T-cell (primary cell): ENCODE results near the gene PARG. TPM values are rescaled to one million over a fixed set of nuclear protein-coding genes. Genes with fewer than 3 reads are reported as not detected.
"Not testable (repeated sequence)": the region's sequence is repeated elsewhere in the genome, so short reads cannot be mapped to it uniquely, and the experiment has no call there.

Source experiments
- ATAC-seq, 4 experiments: fragments of 200-7000 bp in 3 of 4; fragments of 150-1000 bp in 1 of 4; cut with Tn5 transposase; replicated peaks in 1 of 4; 1 replicate in 3 of 4; 2 replicates in 1 of 4; pipeline ENCODE4 v1.10.0; 2021; ENCODE audit warnings: moderate library complexity in 3 of 4, mild to moderate bottlenecking in 2 of 4, moderate number of reproducible peaks in 1 of 4
- CTCF ChIA-PET, 2 donors: fragments of 300-600 bp; sonication (Branson Sonifier 250); formaldehyde crosslinking; loops; one replicate each; lab custom pipeline; 2022; ENCODE audit warnings: antibody characterized with exemption in 2 of 2; lab: Charles Lee
- POLR2A ChIA-PET, 2 donors: fragments of 300-600 bp; sonication (Branson Sonifier 250); formaldehyde crosslinking; loops; one replicate each; lab custom pipeline; 2022; ENCODE audit warnings: antibody characterized with exemption in 2 of 2; lab: Charles Lee
- DNase-seq, 35 experiments: peaks; one replicate each; pipeline versions ENCODE4 v3.0.0 to v3.0.0-alpha.2; 2013 to 2023
- H3K27ac ChIP-seq: one replicate; pipeline ENCODE4 v1.5.1; 2013; ENCODE audit warnings: low read length
- H3K27me3 ChIP-seq, 2 experiments: replicated peaks in 1 of 2; 1 replicate in 1 of 2; 2 replicates in 1 of 2; pipeline versions ENCODE4 v1.6.1 to v1.7.0; 2013; ENCODE audit warnings: low read length in 1 of 2, mixed read lengths in 1 of 2; ENCODE audit not compliant: control insufficient read depth in 2 of 2, insufficient read depth in 2 of 2; ENCODE audit errors: extremely low read depth in 1 of 2
- H3K36me3 ChIP-seq, 2 donors: 1 replicate in 1 of 2; 2 replicates in 1 of 2; pipeline versions ENCODE4 v1.6.1 to v1.7.0; 2013; ENCODE audit warnings: low read length in 1 of 2; ENCODE audit not compliant: control insufficient read depth in 2 of 2, insufficient read depth in 1 of 2; ENCODE audit errors: extremely low read depth in 1 of 2
- H3K4me1 ChIP-seq, 2 experiments: 1 replicate in 1 of 2; 2 replicates in 1 of 2; pipeline versions ENCODE4 v1.6.1 to v1.7.0; 2013; ENCODE audit warnings: low read length in 2 of 2, mixed read lengths in 1 of 2; ENCODE audit not compliant: insufficient read depth in 2 of 2, control insufficient read depth in 1 of 2; ENCODE audit errors: extremely low read depth in 1 of 2
- H3K4me3 ChIP-seq, 2 donors: 1 replicate in 1 of 2; 2 replicates in 1 of 2; pipeline versions ENCODE4 v1.5.1 to v1.7.0; 2013; ENCODE audit warnings: mild to moderate bottlenecking in 2 of 2, low read length in 1 of 2, moderate library complexity in 1 of 2; ENCODE audit not compliant: control insufficient read depth in 1 of 2; ENCODE audit errors: extremely low read depth in 1 of 2
- H3K9me3 ChIP-seq: 2 replicates; pipeline ENCODE4 v1.7.0; 2013
- H3K27ac Mint-ChIP-seq, 2 donors: one replicate each; pipeline ENCODE4 v1.8.0; 2020 to 2021; ENCODE audit warnings: mild to moderate bottlenecking in 2 of 2, mixed read lengths in 2 of 2
- H3K27me3 Mint-ChIP-seq, 2 donors: one replicate each; pipeline ENCODE4 v1.8.0; 2021 to 2022; ENCODE audit warnings: mixed read lengths in 2 of 2
- H3K36me3 Mint-ChIP-seq: one replicate; pipeline ENCODE4 v1.8.0; 2021; ENCODE audit warnings: mixed read lengths
- H3K4me1 Mint-ChIP-seq, 3 donors: one replicate each; pipeline ENCODE4 v1.8.0; 2020 to 2022; ENCODE audit warnings: mixed read lengths in 3 of 3, mild to moderate bottlenecking in 1 of 3
- H3K4me3 Mint-ChIP-seq, 3 donors: one replicate each; pipeline ENCODE4 v1.8.0; 2020 to 2022; ENCODE audit warnings: mild to moderate bottlenecking in 3 of 3, mixed read lengths in 3 of 3, moderate library complexity in 3 of 3
- H3K9me3 Mint-ChIP-seq, 3 donors: one replicate each; pipeline ENCODE4 v1.8.0; 2020 to 2022; ENCODE audit warnings: mixed read lengths in 3 of 3
- WGBS: methylation state at CpG from one replicate; pipeline ENCODE4 v1.1.5; 2013; ENCODE audit warnings: missing lambda C conversion rate; ENCODE audit not compliant: insufficient coverage; 5-methylcytosine and 5-hydroxymethylcytosine counted together
- total RNA-seq, 35 experiments: library from RNA in 6 of 35; stranded (reverse) in 6 of 35; fragments of 120-200 nt in 1 of 35; gene quantifications; one replicate each; pipeline versions ENCODE4 v1.2.1 to v1.2.4 and lab custom pipeline; 2013 to 2026

The PARG gene
- total RNA-seq, 5 donors from 2014 or later (not counting 1 experiment from before 2014, with no cell fraction given), result 30.2 to 34.8 (median 32.8) TPM

DNA sequence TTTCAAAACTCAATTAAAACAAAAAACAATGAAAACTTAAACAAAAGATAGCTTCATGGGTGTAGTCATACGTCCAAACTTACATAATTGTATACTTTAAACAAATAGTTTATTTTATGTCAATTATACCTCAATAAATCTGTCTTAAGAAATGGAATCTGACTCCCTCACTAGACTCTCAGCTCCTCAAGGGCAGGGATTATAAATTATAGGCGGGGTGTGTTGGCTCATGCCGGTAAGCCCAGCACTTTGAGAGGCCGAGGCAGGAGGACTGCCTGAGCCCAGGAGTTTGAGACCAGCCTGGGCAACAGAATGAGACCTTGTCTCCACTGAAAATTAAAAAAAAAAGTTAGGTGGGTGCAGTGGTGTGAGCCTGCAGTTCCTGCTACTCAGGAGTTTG lies 92.3 kb downstream of the PARG start:
- H3K9me3 Mint-ChIP-seq, H3K27me3 Mint-ChIP-seq, DNase-seq, POLR2A ChIA-PET, H3K27me3 ChIP-seq, H3K4me3 Mint-ChIP-seq, H3K36me3 ChIP-seq, ATAC-seq, H3K4me1 Mint-ChIP-seq, CTCF ChIA-PET, H3K4me3 ChIP-seq, H3K27ac ChIP-seq, H3K4me1 ChIP-seq, H3K27ac Mint-ChIP-seq, H3K9me3 ChIP-seq: not testable (repeated sequence)
- H3K36me3 Mint-ChIP-seq, result peaks cover 14% of the 10 kb centered on the region
- no CpG with 5 or more reads among the region's 4 CpGs for WGBS

DNA sequence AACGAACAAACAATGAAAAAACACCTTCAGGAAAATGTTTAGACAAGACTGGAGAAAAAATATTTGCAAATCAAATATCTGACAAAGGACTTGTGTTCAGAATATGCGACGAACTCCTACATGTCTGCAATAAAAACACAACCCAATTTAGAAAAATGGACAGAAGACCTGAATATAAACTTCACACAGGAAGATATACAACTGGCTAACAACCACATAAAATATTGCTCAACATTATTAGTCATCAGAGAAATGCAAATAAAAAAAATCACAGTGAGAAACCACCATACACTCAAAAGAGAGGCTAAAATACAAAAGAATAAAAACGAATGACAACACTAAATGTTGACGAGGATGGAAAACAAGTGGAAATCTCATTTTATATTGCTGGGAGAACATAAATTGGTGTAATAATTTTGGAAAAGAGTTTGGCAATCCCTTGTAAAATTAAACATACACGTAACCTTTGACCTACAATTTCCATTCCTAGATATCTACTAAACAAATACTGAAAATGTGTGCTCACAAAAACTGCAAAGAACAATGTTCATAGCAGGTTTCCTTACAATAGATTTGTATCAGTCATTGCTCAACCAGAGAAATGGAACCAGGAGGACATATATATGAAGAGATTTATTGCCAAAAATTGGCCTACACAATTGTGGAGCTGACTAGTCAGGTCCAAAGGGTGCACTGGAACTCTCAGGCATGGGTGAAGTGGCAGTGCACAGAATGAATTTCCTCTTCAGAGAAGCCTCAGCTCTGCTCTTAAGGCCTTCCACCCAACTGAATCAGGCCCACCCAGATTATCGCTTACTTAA lies 96.8 kb downstream of the PARG start:
- no peaks in the 10 kb centered on the region for H3K27me3 ChIP-seq
- Mint-ChIP-seq H3K9me3 (no peaks in the 10 kb centered on the region), H3K27me3 (no peaks in the 10 kb centered on the region), H3K4me3 (no peak overlapping the region), H3K36me3 (peaks cover 52% of the 10 kb centered on the region), H3K4me1 (no peaks in the 10 kb centered on the region), H3K27ac (no peak overlapping the region)
- H3K36me3 ChIP-seq, result peaks cover 4 to 27% of the 10 kb centered on the region in 2 donors
- WGBS, result no CpG with 5 or more reads among the region's 7 CpGs
- ATAC-seq (no peak), DNase-seq (no peak)
- H3K27ac ChIP-seq, result no peak overlapping the region
- H3K9me3 ChIP-seq, result no peaks in the 10 kb centered on the region
- H3K4me3 ChIP-seq, result no peak overlapping the region
- H3K4me1 ChIP-seq, result no peaks in the 10 kb centered on the region
- CTCF ChIA-PET, result no interaction called here
- POLR2A ChIA-PET, result no interaction called here

DNA sequence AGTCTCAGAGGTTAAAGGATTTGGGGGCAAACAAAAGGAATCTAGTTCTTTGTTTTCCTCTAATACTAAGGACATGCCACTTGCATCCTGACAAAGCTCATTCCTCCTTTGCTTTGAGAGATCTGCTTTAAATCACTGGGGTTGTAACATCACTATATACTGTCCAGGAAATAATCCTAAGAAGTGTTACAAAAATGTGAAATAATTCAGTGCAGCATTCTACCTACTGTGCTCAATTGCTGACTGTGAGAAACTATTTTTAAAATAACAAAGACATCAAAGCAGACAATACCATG lies 99.5 kb downstream of the PARG start:
- H3K27ac Mint-ChIP-seq, H3K9me3 Mint-ChIP-seq, DNase-seq, ATAC-seq, POLR2A ChIA-PET, H3K9me3 ChIP-seq, CTCF ChIA-PET, H3K27me3 Mint-ChIP-seq, H3K27me3 ChIP-seq, H3K4me1 Mint-ChIP-seq, H3K27ac ChIP-seq, H3K4me3 ChIP-seq, H3K4me1 ChIP-seq, H3K4me3 Mint-ChIP-seq: not testable (repeated sequence)
- peaks cover 73% of the 10 kb centered on the region for H3K36me3 Mint-ChIP-seq
- H3K36me3 ChIP-seq, result peaks cover 4 to 43% of the 10 kb centered on the region in 2 donors

DNA sequence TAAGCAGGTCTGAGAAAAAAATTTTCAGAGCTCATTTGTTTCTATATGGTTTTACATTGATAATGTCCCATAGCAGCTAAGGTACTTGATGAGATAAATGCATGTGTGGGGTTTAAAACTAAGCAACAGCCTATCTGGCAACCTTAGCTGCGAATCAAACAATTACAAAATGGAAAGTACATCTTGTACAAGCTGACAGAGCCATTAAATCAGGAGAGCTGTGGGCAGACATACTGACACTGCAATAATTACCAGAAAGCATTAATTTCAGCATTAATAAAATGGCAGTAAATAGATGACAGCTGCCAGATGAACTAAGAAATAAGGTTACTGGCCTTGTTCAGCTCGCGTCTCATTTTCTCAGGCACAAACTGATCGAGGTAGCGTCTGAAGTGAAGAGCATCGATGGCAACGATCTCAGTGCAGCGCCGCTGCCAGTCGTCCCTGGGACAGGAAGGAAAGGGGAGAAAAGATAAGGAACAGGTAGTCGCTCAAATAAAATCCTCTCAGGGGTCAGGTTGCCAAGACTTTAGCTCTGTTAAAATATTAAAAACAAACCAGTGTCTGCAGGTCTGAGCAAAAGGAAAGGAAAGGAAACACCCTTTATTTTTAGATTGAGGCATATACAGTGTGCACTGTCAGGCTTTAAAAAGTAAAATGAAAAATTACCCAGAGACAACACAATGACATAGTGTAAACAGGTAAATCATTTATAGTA lies 100.1 kb downstream of the PARG start:
- CTCF ChIA-PET, result no interaction called here
- Mint-ChIP-seq H3K4me3 (no peak overlapping the region), H3K4me1 (no peaks in the 10 kb centered on the region), H3K9me3 (no peaks in the 10 kb centered on the region), H3K36me3 (peaks cover 77% of the 10 kb centered on the region), H3K27ac (no peak overlapping the region), H3K27me3 (no peaks in the 10 kb centered on the region)
- Histone ChIP-seq H3K4me3 (no peak overlapping the region), H3K36me3 (peaks cover 4 to 43% of the 10 kb centered on the region in 2 donors), H3K27me3 (no peaks in the 10 kb centered on the region), H3K4me1 (no peaks in the 10 kb centered on the region), H3K9me3 (no peaks in the 10 kb centered on the region), H3K27ac (no peak overlapping the region)
- ATAC-seq, result no peak
- WGBS, result 92% methylated on average over 8 of the region's 11 CpGs
- no peak for DNase-seq
- POLR2A ChIA-PET, result no interaction called here

DNA sequence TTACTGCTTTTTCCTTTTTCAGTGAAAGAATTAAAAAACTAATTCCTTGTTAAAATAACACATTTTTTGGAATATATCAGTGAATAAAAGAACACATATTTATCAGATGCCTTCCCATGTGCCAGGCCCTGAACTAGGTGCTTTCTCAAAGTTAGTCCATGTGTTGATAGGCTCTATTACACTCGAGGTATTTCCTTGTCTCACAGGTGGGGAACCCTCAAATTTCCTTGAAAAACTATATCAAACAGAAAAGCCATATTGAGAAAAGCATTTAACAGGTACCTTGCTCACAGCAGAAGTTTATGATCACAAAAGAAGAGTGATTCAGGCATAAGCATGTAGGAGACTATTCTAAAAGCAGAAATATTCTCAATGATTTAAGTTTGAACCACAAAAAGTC lies 104.1 kb downstream of the PARG start:
- no peak overlapping the region for H3K27ac Mint-ChIP-seq
- peaks cover 0 to 41% of the 10 kb centered on the region in 2 donors for H3K36me3 ChIP-seq
- CTCF ChIA-PET, result no interaction called here

DNA sequence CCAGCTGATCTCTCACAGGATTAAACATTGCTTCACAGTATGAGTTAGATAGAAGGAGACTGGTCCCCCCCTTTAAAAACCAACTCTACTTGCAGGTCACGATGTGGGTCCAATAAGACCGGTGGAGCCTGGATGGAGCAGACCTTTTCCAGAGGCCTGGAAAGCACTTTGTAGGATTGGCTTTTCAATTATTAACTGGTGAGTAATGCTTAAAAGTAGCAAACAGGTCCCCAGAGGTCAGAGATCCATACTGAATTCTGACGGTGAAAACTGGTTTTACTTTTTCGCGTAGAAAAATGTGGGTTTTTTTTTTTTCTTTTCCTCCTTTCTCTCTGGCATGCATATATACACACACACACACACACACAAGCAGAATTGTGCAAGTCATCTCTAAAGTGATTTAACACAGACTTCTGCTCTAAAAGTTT lies 104.8 kb downstream of the PARG start:
- peaks cover 75% of the 10 kb centered on the region for H3K36me3 Mint-ChIP-seq
- POLR2A ChIA-PET, result no interaction called here
- no peaks in the 10 kb centered on the region for H3K9me3 Mint-ChIP-seq
- no peaks in the 10 kb centered on the region for H3K4me1 Mint-ChIP-seq
- Histone ChIP-seq H3K27me3 (no peaks in the 10 kb centered on the region), H3K36me3 (peaks cover 0 to 42% of the 10 kb centered on the region in 2 donors), H3K4me3 (no peak overlapping the region), H3K27ac (no peak overlapping the region), H3K4me1 (no peaks in the 10 kb centered on the region), H3K9me3 (no peaks in the 10 kb centered on the region)
- ATAC-seq (no peak), DNase-seq (no peak)
- CTCF ChIA-PET, result no interaction called here
- H3K4me3 Mint-ChIP-seq, result no peak overlapping the region
- H3K27me3 Mint-ChIP-seq, result no peaks in the 10 kb centered on the region
- no CpG with 5 or more reads among the region's 5 CpGs for WGBS
- H3K27ac Mint-ChIP-seq, result no peak overlapping the region

More for the DNA sequence above, 104.1 kb downstream of the PARG start:
- H3K36me3 Mint-ChIP-seq, result peaks cover 74% of the 10 kb centered on the region
- no peak overlapping the region for H3K27ac ChIP-seq
- no peak for DNase-seq
- POLR2A ChIA-PET, result no interaction called here
- WGBS, result no CpG with 5 or more reads among the region's 1 CpG
- H3K4me1 Mint-ChIP-seq, result no peaks in the 10 kb centered on the region
- H3K27me3 ChIP-seq, result no peaks in the 10 kb centered on the region
- no peaks in the 10 kb centered on the region for H3K9me3 Mint-ChIP-seq
- no peaks in the 10 kb centered on the region for H3K4me1 ChIP-seq
- H3K9me3 ChIP-seq, result no peaks in the 10 kb centered on the region
- no peak overlapping the region for H3K4me3 Mint-ChIP-seq
- H3K27me3 Mint-ChIP-seq, result no peaks in the 10 kb centered on the region
- ATAC-seq, result no peak
- H3K4me3 ChIP-seq, result no peak overlapping the region
